ENCODE results near the gene SIGLEC8. TPM values are rescaled to one million over a fixed set of nuclear protein-coding genes. Genes with fewer than 3 reads are reported as not detected.

Gene SIGLEC8
- total RNA-seq, 2 experiments from 2014 or later = not detected

- POLR2A ChIA-PET = interaction anchor here (0.6 kb wide), 1 partner anchor 49 kb away, joined by 6 read pairs; no protein-coding TSS in a partner anchor
- ATAC-seq (no peak), DNase-seq (no peak)
- H3K9me3 Mint-ChIP-seq (ENCODE audit: low read depth) = peaks cover 5% of the 10 kb centered on the region
- H3K36me3 Mint-ChIP-seq (ENCODE audit: low read depth) = no peaks in the 10 kb centered on the region
- intact Hi-C loops (cut with DNase I, micrococcal nuclease) = no loop called here
- peaks cover 32% of the 10 kb centered on the region for H3K4me1 Mint-ChIP-seq
- H3K4me3 Mint-ChIP-seq = no peak overlapping the region
- CTCF ChIA-PET = interaction anchor here (1.2 kb wide), 1 partner anchor 105 kb away, joined by 3 read pairs; no protein-coding TSS in a partner anchor
- H3K27ac Mint-ChIP-seq = no peak overlapping the region
- H3K27me3 Mint-ChIP-seq = peaks cover 20% of the 10 kb centered on the region
Observed at GRCh38 chr19:51490676-51491075, 32.4 kb upstream of the SIGLEC8 start.

GRCh38 chr19:51489113-51489512 is 30.9 kb upstream of the SIGLEC8 start:
- H3K27me3 Mint-ChIP-seq = peaks cover 24% of the 10 kb centered on the region
- intact Hi-C loops (cut with DNase I, micrococcal nuclease) = loop anchor here (1.0 to 10.0 kb wide), 5 partner anchors 10 to 1796 kb away; no protein-coding TSS in a partner anchor
- ATAC-seq (peak; percentile 91), DNase-seq (peak; percentile 50)
- peak overlapping the region; percentile 77 for H3K27ac Mint-ChIP-seq
- H3K36me3 Mint-ChIP-seq (ENCODE audit: low read depth) = no peaks in the 10 kb centered on the region
- H3K4me3 Mint-ChIP-seq = no peak overlapping the region
- peaks cover 5% of the 10 kb centered on the region for H3K9me3 Mint-ChIP-seq (ENCODE audit: low read depth)
- ChIA-PET CTCF (interaction anchor here (0.7 to 1.4 kb wide), 5 partner anchors 16 to 188 kb away, joined by 4 to 6 read pairs (median 4); partner anchors contain the start of gene ZNF175), POLR2A (interaction anchor here (0.8 to 1.2 kb wide), 2 partner anchors 9 to 15 kb away, joined by 3 to 4 read pairs; no protein-coding TSS in a partner anchor)
- peaks cover 30% of the 10 kb centered on the region for H3K4me1 Mint-ChIP-seq

- H3K4me1 Mint-ChIP-seq = peaks cover 27% of the 10 kb centered on the region
- no peaks in the 10 kb centered on the region for H3K36me3 Mint-ChIP-seq (ENCODE audit: low read depth)
- peaks cover 19% of the 10 kb centered on the region for H3K27me3 Mint-ChIP-seq
- H3K9me3 Mint-ChIP-seq (ENCODE audit: low read depth) = peaks cover 5% of the 10 kb centered on the region
- POLR2A ChIA-PET = interaction anchor here (1.2 kb wide), 1 partner anchor 9 kb away, joined by 4 read pairs; no protein-coding TSS in a partner anchor
- no peak overlapping the region for H3K27ac Mint-ChIP-seq
- intact Hi-C loops (cut with DNase I, micrococcal nuclease) = loop anchor here (2.0 to 10.0 kb wide), 2 partner anchors 48 to 1796 kb away; no protein-coding TSS in a partner anchor
- CTCF ChIA-PET = interaction anchor here (1.0 to 1.4 kb wide), 4 partner anchors 16 to 188 kb away, joined by 4 to 6 read pairs (median 4); partner anchors contain the start of gene ZNF175
- no peak for ATAC-seq
- no peak for DNase-seq
- no peak overlapping the region for H3K4me3 Mint-ChIP-seq
Observed at GRCh38 chr19:51488491-51488890, 30.2 kb upstream of the SIGLEC8 start.

GRCh38 chr19:51485960-51486660 is 27.9 kb upstream of the SIGLEC8 start:
- Mint-ChIP-seq H3K27ac (no peak overlapping the region), H3K27me3 (peaks cover 14% of the 10 kb centered on the region), H3K9me3 (ENCODE audit: low read depth) (peaks cover 5% of the 10 kb centered on the region), H3K4me1 (peaks cover 21% of the 10 kb centered on the region), H3K4me3 (no peak overlapping the region), H3K36me3 (ENCODE audit: low read depth) (no peaks in the 10 kb centered on the region)
- ChIA-PET POLR2A (no interaction called here), CTCF (interaction anchor here (0.8 to 1.1 kb wide), 4 partner anchors 13 to 53 kb away, joined by 3 to 6 read pairs (median 4); no protein-coding TSS in a partner anchor)
- DNase-seq (no peak), ATAC-seq (no peak)
- intact Hi-C loops (cut with DNase I, micrococcal nuclease) = loop anchor here in 1 of 2 experiments (10.0 kb wide), 1 partner anchor 1799 kb away; no protein-coding TSS in a partner anchor

GRCh38 chr19:51480590-51480989 is 22.3 kb upstream of the SIGLEC8 start:
- ATAC-seq (no peak), DNase-seq (peak; percentile 38)
- POLR2A ChIA-PET = no interaction called here
- no peak overlapping the region for H3K4me3 Mint-ChIP-seq
- intact Hi-C loops (cut with DNase I, micrococcal nuclease) = loop anchor here in 1 of 2 experiments (2.0 to 10.0 kb wide), 2 partner anchors 40 to 1804 kb away; no protein-coding TSS in a partner anchor
- peaks cover 30% of the 10 kb centered on the region for H3K4me1 Mint-ChIP-seq
- peaks cover 3% of the 10 kb centered on the region for H3K9me3 Mint-ChIP-seq (ENCODE audit: low read depth)
- H3K27me3 Mint-ChIP-seq = peaks cover 22% of the 10 kb centered on the region
- H3K36me3 Mint-ChIP-seq (ENCODE audit: low read depth) = no peaks in the 10 kb centered on the region
- H3K27ac Mint-ChIP-seq = no peak overlapping the region
- CTCF ChIA-PET = interaction anchor here (1.3 to 2.8 kb wide), 2 partner anchors 8 to 59 kb away, joined by 4 to 14 read pairs; no protein-coding TSS in a partner anchor

GRCh38 chr19:51479531-51480331 is 21.5 kb upstream of the SIGLEC8 start:
- intact Hi-C loops (cut with DNase I, micrococcal nuclease) = loop anchor here (1.0 to 10.0 kb wide), 4 partner anchors 10 to 1805 kb away; no protein-coding TSS in a partner anchor
- H3K9me3 Mint-ChIP-seq (ENCODE audit: low read depth) = peaks cover 3% of the 10 kb centered on the region
- peak; percentile 59 for DNase-seq
- H3K36me3 Mint-ChIP-seq (ENCODE audit: low read depth) = no peaks in the 10 kb centered on the region
- H3K4me1 Mint-ChIP-seq = peaks cover 30% of the 10 kb centered on the region
- H3K27me3 Mint-ChIP-seq = peaks cover 19% of the 10 kb centered on the region
- no peak overlapping the region for H3K4me3 Mint-ChIP-seq
- peak overlapping the region; percentile 49 for H3K27ac Mint-ChIP-seq
- ChIA-PET POLR2A (interaction anchor here (0.6 to 1.1 kb wide), 4 partner anchors 9 to 189 kb away, joined by 3 to 4 read pairs (median 4); no protein-coding TSS in a partner anchor), CTCF (interaction anchor here (0.6 to 1.9 kb wide), 2 partner anchors 177 to 297 kb away, joined by 3 to 4 read pairs; no protein-coding TSS in a partner anchor)
- ATAC-seq = peak; percentile 98

- ChIA-PET CTCF (interaction anchor here (0.6 to 1.9 kb wide), 5 partner anchors 35 to 183 kb away, joined by 3 to 4 read pairs (median 4); no protein-coding TSS in a partner anchor), POLR2A (interaction anchor here (1.1 kb wide), 1 partner anchor 38 kb away, joined by 4 read pairs; no protein-coding TSS in a partner anchor)
- Mint-ChIP-seq H3K27me3 (peaks cover 18% of the 10 kb centered on the region), H3K9me3 (ENCODE audit: low read depth) (peaks cover 3% of the 10 kb centered on the region), H3K27ac (peak within 1 kb of the TSS; percentile 49), H3K4me3 (no peak within 1 kb of the TSS), H3K4me1 (peaks cover 30% of the 10 kb centered on the region), H3K36me3 (ENCODE audit: low read depth) (no peaks in the 10 kb centered on the region)
- intact Hi-C loops (cut with DNase I, micrococcal nuclease) = loop anchor here (1.0 to 10.0 kb wide), 2 partner anchors 11 to 296 kb away; no protein-coding TSS in a partner anchor
- DNase-seq (no peak), ATAC-seq (no peak)
Observed at GRCh38 chr19:51478381-51479234, 20.4 kb upstream of the SIGLEC8 start, which contains the start of gene CEACAM18. Gene CEACAM18, plus strand, starts transcription at chr19:51478539.

GRCh38 chr19:51477344-51477743 is 19.1 kb upstream of the SIGLEC8 start:
- intact Hi-C loops (cut with DNase I, micrococcal nuclease) = loop anchor here in 1 of 2 experiments (10.0 kb wide), 1 partner anchor 297 kb away; no protein-coding TSS in a partner anchor
- ChIA-PET POLR2A (no interaction called here), CTCF (interaction anchor here (1.2 to 1.5 kb wide), 2 partner anchors 38 to 184 kb away, joined by 3 to 4 read pairs; no protein-coding TSS in a partner anchor)
- Mint-ChIP-seq H3K27me3 (peaks cover 15% of the 10 kb centered on the region), H3K36me3 (ENCODE audit: low read depth) (no peaks in the 10 kb centered on the region), H3K9me3 (ENCODE audit: low read depth) (peaks cover 3% of the 10 kb centered on the region), H3K27ac (no peak overlapping the region), H3K4me1 (peaks cover 38% of the 10 kb centered on the region), H3K4me3 (no peak overlapping the region)
- DNase-seq = no peak
- ATAC-seq = no peak

GRCh38 chr19:51476164-51476563 is 17.9 kb upstream of the SIGLEC8 start:
- DNase-seq (no peak), ATAC-seq (no peak)
- Mint-ChIP-seq H3K4me1 (peaks cover 44% of the 10 kb centered on the region), H3K36me3 (ENCODE audit: low read depth) (no peaks in the 10 kb centered on the region), H3K9me3 (ENCODE audit: low read depth) (peaks cover 3% of the 10 kb centered on the region), H3K27me3 (peaks cover 15% of the 10 kb centered on the region), H3K27ac (no peak overlapping the region), H3K4me3 (no peak overlapping the region)
- intact Hi-C loops (cut with DNase I, micrococcal nuclease) = loop anchor here in 1 of 2 experiments (10.0 kb wide), 1 partner anchor 299 kb away; no protein-coding TSS in a partner anchor
- POLR2A ChIA-PET = no interaction called here
- CTCF ChIA-PET = interaction anchor here (0.5 to 6.3 kb wide), 2 partner anchors 39 to 191 kb away, joined by 3 to 101 read pairs; no protein-coding TSS in a partner anchor

Data from activated CD4-positive, alpha-beta T cell treated with anti-CD3 and anti-CD28 coated beads for 36 hours (primary cell).